HFF-Myc (cell line): ENCODE results near the gene STK10.
A peak's percentile ranks its signal among the peaks of the same experiment; 100 is the strongest.

Experiments
- DNase-seq: peaks from one replicate; pipeline ENCODE4 v3.0.0-alpha.2; 2011; ENCODE audit warnings: low read depth; ENCODE audit errors: extremely low read depth
- H3K4me3 ChIP-seq: replicated peaks from 2 replicates; pipeline ENCODE4 v1.5.1; 2011; ENCODE audit warnings: low read depth, mild to moderate bottlenecking, control low read depth, low read length
- TF ChIP-seq, protein P1 (sequence below): IDR thresholded peaks from 2 replicates; pipeline ENCODE4 v1.5.1; 2012; ENCODE audit warnings: mild to moderate bottlenecking, low read depth, low read length, control low read depth; ENCODE audit errors: missing control alignments

Gene STK10

DNA sequence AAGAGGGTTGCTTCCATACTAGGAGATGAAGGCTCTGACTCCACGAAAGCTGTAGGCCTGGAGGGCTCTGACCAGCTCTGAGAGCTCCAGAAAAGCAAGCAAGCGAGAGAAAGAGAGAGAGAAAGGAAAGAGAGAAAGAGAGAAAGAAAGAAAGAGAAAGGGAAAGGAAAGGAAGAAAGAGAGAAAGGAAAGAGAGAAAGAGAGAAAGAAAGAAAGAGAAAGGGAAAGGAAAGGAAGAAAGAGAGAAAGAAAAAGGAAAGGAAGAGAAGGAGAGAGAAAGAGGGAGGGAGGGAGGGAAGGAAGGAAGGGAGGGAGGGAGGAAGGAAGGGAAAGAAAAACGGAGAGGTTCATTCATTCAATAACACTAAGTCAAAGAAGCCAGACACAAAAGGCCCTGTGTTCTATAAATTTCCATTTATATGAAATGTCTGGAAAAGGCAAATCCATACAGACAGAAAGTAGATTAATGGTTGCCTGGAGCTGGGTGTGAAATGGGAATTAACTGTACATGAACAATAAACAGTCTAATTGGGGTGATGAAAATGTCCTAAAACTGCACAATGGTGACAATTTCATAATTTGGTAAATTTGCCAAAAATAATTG is 1.8 kb upstream of the STK10 start:
- TF ChIP-seq, protein P1, sequence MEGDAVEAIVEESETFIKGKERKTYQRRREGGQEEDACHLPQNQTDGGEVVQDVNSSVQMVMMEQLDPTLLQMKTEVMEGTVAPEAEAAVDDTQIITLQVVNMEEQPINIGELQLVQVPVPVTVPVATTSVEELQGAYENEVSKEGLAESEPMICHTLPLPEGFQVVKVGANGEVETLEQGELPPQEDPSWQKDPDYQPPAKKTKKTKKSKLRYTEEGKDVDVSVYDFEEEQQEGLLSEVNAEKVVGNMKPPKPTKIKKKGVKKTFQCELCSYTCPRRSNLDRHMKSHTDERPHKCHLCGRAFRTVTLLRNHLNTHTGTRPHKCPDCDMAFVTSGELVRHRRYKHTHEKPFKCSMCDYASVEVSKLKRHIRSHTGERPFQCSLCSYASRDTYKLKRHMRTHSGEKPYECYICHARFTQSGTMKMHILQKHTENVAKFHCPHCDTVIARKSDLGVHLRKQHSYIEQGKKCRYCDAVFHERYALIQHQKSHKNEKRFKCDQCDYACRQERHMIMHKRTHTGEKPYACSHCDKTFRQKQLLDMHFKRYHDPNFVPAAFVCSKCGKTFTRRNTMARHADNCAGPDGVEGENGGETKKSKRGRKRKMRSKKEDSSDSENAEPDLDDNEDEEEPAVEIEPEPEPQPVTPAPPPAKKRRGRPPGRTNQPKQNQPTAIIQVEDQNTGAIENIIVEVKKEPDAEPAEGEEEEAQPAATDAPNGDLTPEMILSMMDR, result no peak
- no peak for DNase-seq
- H3K4me3 ChIP-seq, result no peak overlapping the region; the same call in 1 of the 2 replicates

DNA sequence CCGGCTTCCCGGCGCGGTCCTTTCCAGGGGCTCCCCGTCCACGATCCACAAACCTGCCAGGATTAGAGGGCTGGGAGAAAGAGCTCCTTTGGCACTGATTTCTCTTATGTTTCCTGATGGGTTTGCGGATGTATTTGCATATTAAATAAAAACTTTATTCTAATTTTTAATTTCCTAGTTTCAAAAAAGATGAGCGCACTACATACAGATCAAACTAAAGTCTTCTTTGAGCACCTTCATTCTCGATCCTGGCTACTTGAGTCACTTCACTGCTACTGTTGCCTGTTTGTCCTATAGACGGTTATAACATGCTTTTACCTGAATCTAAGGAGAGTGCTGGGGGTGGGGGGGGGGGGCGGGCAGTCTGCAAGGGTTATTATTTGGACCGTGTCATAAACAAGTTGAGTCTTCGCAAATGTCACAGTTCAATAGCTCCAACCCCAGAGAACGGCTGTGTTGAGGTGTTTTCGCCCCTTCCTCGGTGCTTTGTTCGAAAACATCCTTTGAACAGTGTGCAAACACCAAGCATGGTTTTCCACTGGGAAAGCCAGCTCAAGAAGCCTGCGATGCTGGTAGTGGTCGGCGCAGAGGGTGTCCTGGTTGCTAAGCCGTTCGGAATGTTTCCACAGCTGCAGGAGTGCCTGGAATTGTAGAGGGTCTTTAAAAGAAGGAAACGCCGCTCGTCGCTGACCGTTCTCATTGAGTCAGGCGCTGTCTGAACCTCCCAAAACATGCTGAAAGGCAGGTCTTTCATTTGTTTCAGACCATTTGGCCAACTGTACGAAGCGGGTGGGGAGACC is 1.1 kb upstream of the STK10 start:
- TF ChIP-seq, protein P1, result no peak
- peak overlapping the region; percentile 94 for H3K4me3 ChIP-seq
- DNase-seq, result no peak

DNA sequence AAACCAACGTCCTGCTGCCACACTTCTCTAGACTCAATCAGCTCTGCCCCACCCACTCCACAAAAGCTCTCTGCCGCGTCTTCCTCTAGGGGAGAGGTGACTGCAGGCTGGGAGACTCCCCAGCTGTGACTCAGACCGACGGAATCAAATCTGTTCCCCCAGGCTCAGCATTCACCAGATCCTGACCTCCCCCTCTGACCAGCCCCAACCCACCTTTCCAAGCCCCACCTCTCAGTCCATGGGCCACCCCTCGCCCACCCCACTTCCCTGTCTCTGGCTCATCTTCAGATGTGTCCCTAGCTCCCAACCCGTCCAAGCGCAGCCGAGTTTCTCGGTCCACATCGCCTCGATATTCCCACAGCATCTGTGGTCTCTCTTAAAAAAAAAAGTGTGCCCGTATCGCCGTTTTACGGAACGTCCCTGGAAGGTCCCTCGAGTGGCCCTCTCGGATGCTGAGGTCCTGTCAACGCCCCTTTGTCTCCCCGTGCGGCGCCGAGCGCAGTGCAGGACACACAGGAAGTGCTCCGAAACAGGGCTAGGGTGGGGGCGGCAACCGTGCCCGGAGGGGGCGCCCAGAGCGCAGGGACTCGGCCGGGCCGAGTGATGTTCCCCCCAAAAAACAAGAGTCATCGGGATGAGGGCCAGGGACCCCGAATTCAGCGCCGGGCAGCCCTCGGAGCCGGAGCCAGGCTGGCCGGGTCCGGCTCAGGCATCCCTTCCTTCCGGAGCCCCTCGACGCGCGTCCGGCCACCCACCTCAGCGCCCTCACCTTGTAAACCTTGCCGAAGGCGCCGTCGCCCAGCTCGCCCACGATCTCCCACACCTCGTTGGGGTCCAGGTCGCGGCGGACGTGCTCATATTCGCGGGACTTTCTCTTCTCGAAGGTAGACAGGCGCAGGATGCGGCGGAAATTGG is 649 bp downstream of the STK10 start:
- H3K4me3 ChIP-seq, result peak overlapping the region; percentile 94
- no peak for DNase-seq
- TF ChIP-seq, protein P1, result no peak

- TF ChIP-seq, protein P1, result no peak
- peak overlapping the region; percentile 94 for H3K4me3 ChIP-seq
These were observed 1.8 kb downstream of the STK10 start for GRCh38 chr5:172186114-172186695.

GRCh38 chr5:172185096-172185461 is 2.9 kb downstream of the STK10 start:
- DNase-seq, result no peak
- TF ChIP-seq, protein P1, result no peak
- H3K4me3 ChIP-seq, result no peak overlapping the region

More at GRCh38 chr5:172186114-172186695, 1.8 kb downstream of the STK10 start:
- no peak for DNase-seq

DNA sequence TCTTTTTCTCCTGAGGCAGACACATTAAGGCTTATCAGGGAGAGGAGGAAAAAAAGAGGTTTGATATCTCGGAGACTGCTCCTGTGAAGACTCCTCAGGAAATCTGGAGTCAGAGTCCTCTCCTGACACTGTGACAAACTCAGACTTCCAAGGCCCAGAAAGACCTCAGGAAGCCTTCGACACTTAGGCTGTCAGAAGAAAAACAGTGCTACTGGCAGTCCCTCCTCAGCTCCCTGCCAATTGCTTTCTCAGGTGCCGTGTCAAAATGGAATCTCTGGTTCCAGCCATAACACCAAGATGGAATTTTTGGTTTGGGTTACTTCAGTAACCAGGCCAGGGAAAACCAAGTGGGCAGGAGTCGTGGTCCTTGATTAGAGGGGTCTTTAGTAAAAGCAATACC is 4.1 kb downstream of the STK10 start:
- no peak for DNase-seq
- no peak overlapping the region for H3K4me3 ChIP-seq
- TF ChIP-seq, protein P1, result no peak
